Calu3 (cell line): Measurements from ENCODE around the gene ENO1. TPM values are rescaled to one million over a fixed set of nuclear protein-coding genes. Genes with fewer than 3 reads are reported as not detected.
"Not testable (repeated sequence)": the region's sequence is repeated elsewhere in the genome, so short reads cannot be mapped to it uniquely, and the experiment has no call there.

Experiments used
- BruUV-seq: library from RNA; stranded (reverse); fragments of 400-500 nt; replicated peaks from 2 replicates; lab custom pipeline; 2021; lab: Mats Ljungman, UMichigan
- CTCF ChIA-PET: fragments of 300-600 bp; sonication (Branson Sonifier 250); formaldehyde crosslinking; loops from one replicate; lab custom pipeline; 2022; ENCODE audit warnings: antibody characterized with exemption; lab: Charles Lee
- DNase-seq: peaks from one replicate; pipeline ENCODE4 v3.0.0; 2022
- H3K27ac Mint-ChIP-seq: one replicate; pipeline ENCODE4 v1.8.0; 2022; ENCODE audit warnings: mixed read lengths; ENCODE audit not compliant: unreplicated experiment
- H3K27me3 Mint-ChIP-seq: one replicate; pipeline ENCODE4 v1.8.0; 2022; ENCODE audit warnings: mixed read lengths; ENCODE audit not compliant: unreplicated experiment
- H3K36me3 Mint-ChIP-seq: one replicate; pipeline ENCODE4 v1.8.0; 2022; ENCODE audit warnings: mild to moderate bottlenecking, moderate library complexity, mixed read lengths; ENCODE audit not compliant: insufficient read depth, unreplicated experiment
- H3K4me1 Mint-ChIP-seq: one replicate; pipeline ENCODE4 v1.8.0; 2022; ENCODE audit warnings: mild to moderate bottlenecking, low read depth, mixed read lengths; ENCODE audit not compliant: unreplicated experiment
- H3K4me3 Mint-ChIP-seq: one replicate; pipeline ENCODE4 v1.8.0; 2022; ENCODE audit warnings: mild to moderate bottlenecking, low read depth, moderate library complexity, mixed read lengths; ENCODE audit not compliant: unreplicated experiment
- H3K9me3 Mint-ChIP-seq: one replicate; pipeline ENCODE4 v1.8.0; 2022; ENCODE audit warnings: low read depth, mixed read lengths; ENCODE audit not compliant: unreplicated experiment
- CTCF ChIP-seq: fragments of 200-600 bp; IDR thresholded peaks from one replicate; pipeline ENCODE4 v1.8.0; 2022; ENCODE audit warnings: antibody characterized with exemption; ENCODE audit not compliant: unreplicated experiment
- intact Hi-C: fragments of 100-400 bp; cut with micrococcal nuclease; formaldehyde crosslinking; loops from one replicate; pipeline ENCODE4 v1.10.0; 2022; ENCODE audit not compliant: unreplicated experiment
- total RNA-seq: library from RNA; stranded (reverse); gene quantifications from 2 replicates; pipeline ENCODE4 v1.2.3, GENCODE V29; 2022

ENO1 gene
- total RNA-seq, 1 experiment from 2014 or later = 1,003 TPM

- Mint-ChIP-seq H3K9me3 (no peaks in the 10 kb centered on the region), H3K27ac (no peak overlapping the region), H3K4me3 (no peak overlapping the region), H3K27me3 (no peaks in the 10 kb centered on the region), H3K4me1 (peaks cover 14% of the 10 kb centered on the region), H3K36me3 (peaks cover 10% of the 10 kb centered on the region)
- no TSS peak for BruUV-seq
- intact Hi-C loops = no loop called here
- CTCF ChIA-PET = interaction anchor here (0.5 to 0.6 kb wide), 2 partner anchors 33 to 1007 kb away, joined by 3 read pairs; no protein-coding TSS in a partner anchor
- no peak for TF ChIP-seq CTCF
- no peak for DNase-seq
Observed at GRCh38 chr1:8899046-8899445, 20.6 kb upstream of the ENO1 start.

GRCh38 chr1:8898418-8898817 is 19.9 kb upstream of the ENO1 start:
- DNase-seq, H3K27me3 Mint-ChIP-seq, H3K9me3 Mint-ChIP-seq, intact Hi-C loops, H3K4me3 Mint-ChIP-seq, BruUV-seq, H3K27ac Mint-ChIP-seq, H3K36me3 Mint-ChIP-seq, H3K4me1 Mint-ChIP-seq: not testable (repeated sequence)
- CTCF ChIA-PET = interaction anchor here (0.6 kb wide), 1 partner anchor 32 kb away, joined by 3 read pairs; no protein-coding TSS in a partner anchor

- H3K9me3 Mint-ChIP-seq, intact Hi-C loops, H3K27me3 Mint-ChIP-seq, DNase-seq, H3K4me3 Mint-ChIP-seq, BruUV-seq, H3K4me1 Mint-ChIP-seq, CTCF ChIA-PET, H3K36me3 Mint-ChIP-seq, H3K27ac Mint-ChIP-seq: not testable (repeated sequence)
Observed at GRCh38 chr1:8897505-8897904, 19.0 kb upstream of the ENO1 start.

- H3K27me3 Mint-ChIP-seq, DNase-seq, H3K9me3 Mint-ChIP-seq, H3K4me3 Mint-ChIP-seq, H3K4me1 Mint-ChIP-seq, intact Hi-C loops, H3K36me3 Mint-ChIP-seq, BruUV-seq, H3K27ac Mint-ChIP-seq, CTCF ChIA-PET: not testable (repeated sequence)
Observed at GRCh38 chr1:8896775-8897174, 18.3 kb upstream of the ENO1 start.

- no TSS peak for BruUV-seq
- no peaks in the 10 kb centered on the region for H3K9me3 Mint-ChIP-seq
Observed at GRCh38 chr1:8892026-8892425, 13.5 kb upstream of the ENO1 start.

More at GRCh38 chr1:8892026-8892425, 13.5 kb upstream of the ENO1 start:
- TF ChIP-seq CTCF = no peak
- CTCF ChIA-PET = no interaction called here
- DNase-seq = no peak
- no peak overlapping the region for H3K27ac Mint-ChIP-seq
- intact Hi-C loops = no loop called here
- no peak overlapping the region for H3K4me3 Mint-ChIP-seq
- H3K4me1 Mint-ChIP-seq = no peaks in the 10 kb centered on the region
- H3K27me3 Mint-ChIP-seq = no peaks in the 10 kb centered on the region
- H3K36me3 Mint-ChIP-seq = no peaks in the 10 kb centered on the region
